GM19035 (cell line): ENCODE results near the gene ZNF726.
"Not testable (repeated sequence)": the region's sequence is repeated elsewhere in the genome, so short reads cannot be mapped to it uniquely, and the experiment has no call there.

Source experiments
- ATAC-seq: cut with Tn5 transposase; IDR thresholded peaks from one replicate; pipeline ENCODE4 v1.9.1; 2021; ENCODE audit not compliant: unreplicated experiment

Gene ZNF726

GRCh38 chr19:23943411-23943810 lies 28.7 kb downstream of the ZNF726 start:
- ATAC-seq: no peak

DNA sequence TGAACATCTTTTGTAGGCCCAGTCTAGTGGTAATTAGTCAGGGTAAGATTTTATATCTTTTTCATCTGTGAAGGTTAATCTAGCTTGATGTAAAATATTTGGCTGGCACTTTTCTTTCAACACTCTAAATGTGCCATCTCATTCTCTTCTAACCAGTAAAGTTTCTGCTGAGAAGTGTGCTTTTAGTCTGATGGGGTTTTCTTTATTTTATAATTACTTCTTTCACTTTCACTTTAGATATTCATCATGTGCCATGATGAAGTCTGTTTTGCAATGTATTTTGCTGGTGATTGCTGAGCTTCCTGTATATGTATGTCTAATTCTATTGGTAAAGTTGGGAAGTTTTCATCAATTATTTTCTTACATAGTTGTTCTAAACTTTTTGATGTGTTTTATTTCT lies 31.9 kb downstream of the ZNF726 start:
- no peak for ATAC-seq

- ATAC-seq: no peak
These were observed 34.9 kb downstream of the ZNF726 start for GRCh38 chr19:23949611-23950010.

- no peak for ATAC-seq
These were observed 41.4 kb downstream of the ZNF726 start for GRCh38 chr19:23956051-23956450.

DNA sequence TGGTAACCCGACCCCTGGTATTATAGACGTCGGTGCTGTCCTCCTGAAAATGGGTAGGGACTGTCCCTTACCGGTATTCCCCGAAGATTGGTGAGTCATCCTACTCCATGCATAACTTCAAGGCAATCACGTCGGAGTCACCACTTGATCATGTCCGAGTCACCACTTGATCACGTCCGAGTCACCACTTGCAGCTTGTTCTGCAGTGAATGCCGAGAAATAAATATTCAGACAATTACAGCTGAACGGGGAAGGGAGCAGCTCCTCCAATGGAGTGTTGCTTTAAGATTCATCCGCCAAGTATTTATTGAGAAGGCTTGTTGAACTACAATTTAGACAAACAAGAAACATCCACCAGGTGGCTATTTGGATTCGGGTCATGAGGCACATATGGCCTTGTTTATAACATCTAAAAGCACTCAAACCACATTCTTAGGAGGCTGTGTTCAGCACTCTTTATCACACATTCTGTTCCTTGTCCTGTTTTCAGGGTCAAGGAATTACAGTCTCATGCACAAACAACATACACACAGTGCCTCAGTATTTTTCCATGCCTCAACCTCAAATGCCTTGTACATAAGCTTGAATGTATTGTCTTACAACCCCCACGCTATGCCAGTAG lies 43.1 kb downstream of the ZNF726 start:
- no peak for ATAC-seq

DNA sequence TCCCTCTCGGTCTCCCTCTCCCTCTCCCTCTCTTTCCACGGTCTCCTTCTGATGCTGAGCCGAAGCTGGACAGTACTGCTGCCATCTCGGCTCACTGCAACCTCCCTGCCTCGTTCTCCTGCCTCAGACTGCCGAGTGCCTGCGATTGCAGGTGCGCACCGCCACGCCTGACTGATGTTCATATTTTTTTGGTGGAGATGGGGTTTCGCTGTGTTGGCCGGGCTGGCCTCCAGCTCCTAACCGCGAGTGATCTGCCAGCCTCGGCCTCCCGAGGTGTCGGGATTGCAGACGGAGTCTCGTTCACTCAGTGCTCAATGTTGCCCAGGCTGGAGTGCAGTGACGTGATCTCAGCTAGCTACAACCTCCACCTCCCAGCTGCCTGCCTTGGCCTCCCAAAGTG lies 48.7 kb downstream of the ZNF726 start:
- not testable (repeated sequence) for ATAC-seq

DNA sequence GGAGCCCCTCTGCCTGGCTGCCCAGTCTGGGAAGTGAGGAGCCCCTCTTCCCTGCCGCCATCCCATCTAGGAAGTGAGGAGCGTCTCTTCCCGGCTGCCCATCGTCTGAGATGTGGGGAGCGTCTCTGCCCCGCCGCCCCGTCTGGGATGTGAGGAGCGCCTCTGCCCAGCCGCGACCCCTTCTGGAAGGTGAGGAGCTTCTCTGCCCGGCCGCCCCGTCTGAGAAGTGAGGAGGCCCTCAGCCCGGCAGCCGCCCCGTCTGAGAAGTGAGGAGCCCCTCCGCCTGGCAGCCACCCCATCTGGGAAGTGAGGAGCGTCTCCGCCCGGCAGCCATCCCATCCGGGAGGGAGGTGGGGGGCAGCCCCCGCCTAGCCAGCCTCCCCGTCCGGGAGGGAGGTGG lies 49.2 kb downstream of the ZNF726 start:
- not testable (repeated sequence) for ATAC-seq

DNA sequence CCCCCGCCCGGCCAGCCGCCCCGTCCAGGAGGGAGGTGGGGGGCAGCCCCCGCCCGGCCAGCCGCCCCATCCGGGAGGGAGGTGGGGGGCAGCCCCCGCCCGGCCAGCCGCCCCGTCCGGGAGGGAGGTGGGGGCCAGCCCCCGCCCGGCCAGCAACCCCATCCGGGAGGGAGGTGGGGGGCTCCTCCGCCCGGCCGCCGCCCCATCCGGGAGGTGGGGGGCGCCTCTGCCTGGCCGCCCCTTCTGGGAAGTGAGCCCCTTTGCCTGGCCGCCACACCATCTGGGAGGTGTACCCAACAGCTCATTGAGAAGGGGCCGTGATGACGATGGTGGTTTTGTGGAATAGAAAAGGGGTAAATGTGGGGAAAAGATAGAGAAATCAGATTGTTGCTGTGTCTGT lies 49.6 kb downstream of the ZNF726 start:
- not testable (repeated sequence) for ATAC-seq

DNA sequence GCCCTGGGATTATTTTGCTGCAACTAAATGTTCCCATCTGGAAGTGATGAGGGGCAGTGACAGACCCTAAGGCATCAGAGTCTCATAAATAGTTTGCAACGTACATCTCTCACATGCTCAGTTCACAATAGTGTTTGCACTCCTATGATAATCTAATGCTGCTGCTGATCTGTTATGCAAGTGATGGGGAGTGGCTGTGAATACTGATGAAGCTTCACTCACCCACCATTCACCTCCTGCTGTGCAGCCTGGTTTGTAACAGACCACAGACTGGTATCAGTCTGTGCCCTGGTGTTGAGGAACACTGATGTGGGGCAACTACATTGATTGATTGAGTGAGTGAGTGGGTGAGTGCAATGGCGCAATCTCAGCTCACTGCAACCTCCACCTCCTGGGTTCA lies 54.9 kb downstream of the ZNF726 start:
- ATAC-seq: no peak

GRCh38 chr19:23971598-23971997 lies 56.9 kb downstream of the ZNF726 start:
- ATAC-seq: no peak

DNA sequence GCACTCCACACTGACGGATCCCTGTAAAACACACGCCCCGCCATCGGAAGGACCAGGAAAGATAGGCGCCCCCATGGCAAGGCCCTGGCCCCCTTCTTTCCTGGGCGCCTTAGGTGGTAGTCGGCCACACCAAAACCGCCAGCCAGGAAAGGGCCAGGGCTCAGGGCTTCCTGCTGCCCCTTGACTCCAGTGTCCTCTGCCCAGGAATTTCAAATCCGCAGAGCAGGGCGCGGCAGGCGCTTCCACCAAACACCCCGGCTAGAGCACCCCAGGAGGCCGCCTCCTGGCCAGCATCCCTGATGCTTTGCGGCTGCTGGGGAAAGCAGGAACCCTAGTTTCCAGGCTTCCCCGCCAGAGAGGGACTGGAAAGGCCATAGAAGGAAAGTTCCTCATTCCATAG lies 57.5 kb downstream of the ZNF726 start:
- ATAC-seq: no peak

- no peak for ATAC-seq
These were observed 60.3 kb downstream of the ZNF726 start for GRCh38 chr19:23974941-23975340.

DNA sequence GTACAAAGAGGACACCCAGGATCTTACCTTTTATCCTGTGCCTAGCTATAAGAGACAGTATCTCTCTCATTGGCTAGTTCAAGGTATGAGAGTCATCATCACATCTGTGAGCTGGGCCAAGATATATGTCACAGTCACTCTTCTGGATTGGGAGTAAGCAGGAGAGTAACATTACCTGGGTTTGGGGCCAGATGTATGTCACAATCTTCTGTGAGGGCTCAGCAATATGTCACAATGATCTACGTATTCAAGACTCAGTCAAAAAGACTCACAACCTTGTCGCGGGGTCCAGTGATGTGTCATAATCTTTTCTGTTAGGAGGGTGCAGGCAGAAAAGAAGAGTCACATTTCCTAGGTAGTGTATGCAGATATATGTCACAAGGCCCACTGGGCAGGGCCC lies 61.9 kb downstream of the ZNF726 start:
- not testable (repeated sequence) for ATAC-seq

DNA sequence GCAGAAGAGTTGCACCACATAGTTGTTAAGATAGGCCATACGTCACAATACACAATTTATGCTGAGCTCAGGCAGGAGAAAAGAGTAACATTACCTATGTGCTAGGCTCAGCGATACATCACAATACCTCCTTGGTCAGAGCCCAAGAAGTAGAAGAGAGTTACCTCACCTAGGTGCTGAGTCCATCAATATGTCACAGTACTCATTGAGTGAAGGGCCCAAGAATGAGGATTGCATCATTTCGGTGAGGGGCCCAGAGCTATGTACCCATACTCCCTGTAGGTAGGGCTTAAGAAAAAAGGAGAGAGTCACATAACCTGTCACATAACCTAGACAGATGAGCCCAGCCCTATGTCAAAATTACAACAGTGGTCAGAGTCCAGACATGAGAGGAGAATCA lies 62.6 kb downstream of the ZNF726 start:
- ATAC-seq: not testable (repeated sequence)

GRCh38 chr19:23978068-23978467 lies 63.4 kb downstream of the ZNF726 start:
- no peak for ATAC-seq

GRCh38 chr19:23980805-23981204 lies 66.1 kb downstream of the ZNF726 start:
- no peak for ATAC-seq

- no peak for ATAC-seq
These were observed 67.2 kb downstream of the ZNF726 start for GRCh38 chr19:23981863-23982262.

DNA sequence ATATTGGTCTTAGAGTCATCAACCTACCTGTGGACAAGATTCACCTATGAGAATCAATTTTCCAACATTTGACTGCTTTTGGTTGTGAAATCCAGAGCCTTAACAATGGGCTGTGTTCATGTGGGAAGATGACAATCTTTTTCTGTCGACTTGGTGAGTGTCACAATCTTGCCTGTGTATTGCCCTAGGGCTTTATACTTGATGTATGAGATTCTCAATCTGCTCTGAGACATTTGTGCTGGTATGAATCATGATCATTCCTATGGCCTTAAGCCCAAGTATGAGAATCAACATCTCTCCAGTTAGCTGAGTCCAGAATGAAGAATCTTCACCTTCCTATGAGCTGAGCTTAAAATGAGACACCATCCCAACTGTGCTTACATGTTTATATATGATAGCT lies 68.7 kb downstream of the ZNF726 start:
- no peak for ATAC-seq
